Activated T-cell treated with anti-CD3 and anti-CD28 coated beads for 1 hour (primary cell): ENCODE measurements around the gene AK9.
"Not testable (repeated sequence)": the region's sequence is repeated elsewhere in the genome, so short reads cannot be mapped to it uniquely, and the experiment has no call there.

Source experiments
- DNase-seq: peaks from one replicate; pipeline ENCODE4 v3.0.0-alpha.2; 2020; ENCODE audit warnings: low read depth

Gene AK9

GRCh38 chr6:109478841-109479624 is 212.0 kb downstream of the AK9 start:
- no peak for DNase-seq

- no peak for DNase-seq
Observed at GRCh38 chr6:109478222-109478805, 212.7 kb downstream of the AK9 start.

DNA sequence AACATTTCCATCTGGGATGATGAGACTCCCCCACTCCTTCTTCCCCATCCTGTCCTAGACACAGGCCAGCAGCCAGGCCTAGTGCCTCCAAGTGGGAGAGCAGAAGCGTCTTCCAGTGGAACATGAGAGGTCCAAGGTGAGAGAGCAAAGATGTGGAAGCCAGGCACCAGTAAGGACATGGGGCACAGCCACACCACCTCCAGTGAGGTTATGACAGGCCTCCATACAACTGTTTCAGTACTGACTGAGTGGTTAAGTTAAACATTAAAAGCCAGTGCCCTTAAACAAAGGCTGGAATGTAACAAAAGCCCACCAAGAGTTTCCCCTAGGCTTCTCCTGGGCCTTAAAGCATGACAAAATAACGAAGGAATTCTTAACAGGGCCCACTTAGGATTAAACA is 213.3 kb downstream of the AK9 start:
- DNase-seq, result no peak

GRCh38 chr6:109477184-109477583 is 213.8 kb downstream of the AK9 start:
- DNase-seq, result no peak

- no peak for DNase-seq
Observed at GRCh38 chr6:109475625-109476024, 215.4 kb downstream of the AK9 start.

GRCh38 chr6:109474995-109475394 is 216.0 kb downstream of the AK9 start:
- DNase-seq, result no peak

DNA sequence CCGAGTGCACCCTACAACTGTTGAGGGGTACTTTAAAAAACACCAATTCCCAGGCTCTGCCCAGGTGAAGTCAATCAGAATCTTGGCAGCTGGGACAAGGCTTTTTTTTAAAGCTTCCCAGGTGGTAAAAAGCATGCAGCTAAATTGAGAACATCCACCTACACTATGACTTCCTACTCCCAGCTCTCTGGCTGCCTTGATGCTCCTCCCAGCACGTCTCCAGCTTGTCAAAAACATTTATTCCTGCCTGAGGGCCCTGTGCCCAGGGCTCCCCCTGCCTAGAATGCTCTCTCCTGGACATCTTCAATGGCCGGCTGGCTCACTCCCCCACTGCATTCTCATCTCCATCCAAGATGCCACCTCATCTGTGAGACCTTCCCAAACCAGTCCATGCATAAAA is 217.9 kb downstream of the AK9 start:
- no peak for DNase-seq

- DNase-seq, result no peak
Observed at GRCh38 chr6:109472132-109472995, 218.6 kb downstream of the AK9 start.

DNA sequence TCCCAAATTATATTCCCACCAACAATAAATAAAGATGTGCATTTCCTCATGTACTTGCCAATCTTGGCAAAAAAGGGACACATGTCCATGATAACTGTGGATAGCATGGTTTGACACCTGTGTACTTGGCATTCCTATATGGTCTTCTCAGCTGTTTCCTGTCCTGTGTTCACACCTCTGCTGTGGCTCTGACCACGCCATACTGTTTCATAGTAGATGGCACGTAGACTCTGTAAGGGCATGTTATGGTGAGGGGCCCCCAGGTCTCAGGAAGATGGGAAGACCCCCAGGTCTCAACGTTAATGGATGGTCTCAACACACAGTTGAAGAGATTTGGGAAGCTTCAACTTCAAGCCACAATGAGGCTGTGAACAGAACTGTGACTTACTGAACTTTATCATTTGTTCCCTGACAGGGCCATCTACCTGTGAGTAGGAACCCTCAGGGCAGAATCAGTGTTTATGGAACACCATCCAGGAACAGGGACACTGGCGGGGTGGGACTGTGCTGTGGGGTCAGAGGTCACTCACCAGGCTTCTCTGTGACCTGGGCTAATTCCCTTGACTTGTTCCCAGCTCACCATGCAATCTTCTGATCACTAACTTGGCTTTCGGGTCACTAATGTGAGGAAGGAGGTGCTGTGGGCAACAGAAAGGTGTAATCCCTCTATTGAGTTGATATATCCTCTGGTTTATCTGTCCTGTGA is 219.7 kb downstream of the AK9 start:
- DNase-seq, result no peak

DNA sequence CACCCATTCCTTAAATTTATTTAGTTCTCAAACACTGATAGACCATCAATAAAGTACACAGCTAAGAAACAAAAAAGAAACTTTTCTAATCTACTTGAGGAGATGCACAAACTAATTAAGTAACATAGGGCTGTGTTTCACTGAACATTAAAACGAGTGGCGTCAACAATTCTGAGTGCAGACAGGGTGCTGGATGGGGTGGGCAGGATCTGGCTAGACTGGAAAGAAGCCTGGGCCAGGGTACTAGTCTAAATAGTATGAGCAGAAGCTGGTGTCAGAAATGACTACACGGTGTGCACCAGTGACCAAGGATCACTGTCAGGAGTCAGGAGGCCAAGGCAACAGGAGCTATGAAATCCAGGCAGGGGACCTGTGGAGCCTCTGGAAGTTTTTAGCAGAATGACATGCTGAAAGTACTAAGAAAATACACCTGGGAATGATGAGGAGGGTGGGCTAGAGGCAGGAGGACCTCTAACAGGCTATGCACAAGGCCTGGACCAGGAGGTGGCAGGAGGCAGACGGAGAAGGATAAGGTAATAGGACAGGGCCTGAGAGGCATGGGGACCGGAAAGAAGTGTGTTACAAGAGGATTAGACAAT is 221.3 kb downstream of the AK9 start:
- no peak for DNase-seq

GRCh38 chr6:109467696-109468095 is 223.3 kb downstream of the AK9 start:
- DNase-seq, result no peak

DNA sequence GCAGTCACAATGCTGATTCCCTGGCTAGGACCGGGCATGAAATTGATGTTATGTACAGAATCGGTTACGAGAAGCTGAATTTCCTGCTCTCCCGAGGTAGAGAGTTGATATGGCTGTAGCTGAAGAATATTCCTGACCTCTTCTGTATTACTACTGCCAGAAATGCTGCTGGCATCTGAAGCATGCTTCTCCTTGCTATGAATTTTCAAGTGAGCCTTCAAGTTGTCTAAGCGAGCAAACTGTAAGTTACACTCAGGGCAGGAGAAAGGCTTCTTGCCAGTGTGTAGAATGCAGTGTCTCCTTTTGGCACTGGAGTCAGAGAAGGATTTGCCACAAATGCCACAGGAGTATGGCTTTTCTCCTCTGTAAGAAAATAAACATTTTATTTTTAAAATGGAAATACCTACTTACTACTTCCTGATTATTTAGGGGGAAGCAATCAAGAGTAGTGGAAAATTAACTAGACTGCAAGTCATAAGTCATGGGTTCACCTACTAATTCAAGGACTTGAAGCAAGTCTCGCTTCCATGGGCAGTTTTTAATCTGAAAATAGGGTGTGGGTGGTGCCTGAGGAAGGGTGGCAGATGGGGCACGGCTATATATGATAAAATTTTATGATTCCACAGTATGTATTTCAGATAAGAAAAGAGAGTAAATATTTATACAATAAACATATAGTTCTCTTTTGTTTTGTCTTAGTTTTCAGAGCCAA is 224.6 kb downstream of the AK9 start:
- no peak for DNase-seq

DNA sequence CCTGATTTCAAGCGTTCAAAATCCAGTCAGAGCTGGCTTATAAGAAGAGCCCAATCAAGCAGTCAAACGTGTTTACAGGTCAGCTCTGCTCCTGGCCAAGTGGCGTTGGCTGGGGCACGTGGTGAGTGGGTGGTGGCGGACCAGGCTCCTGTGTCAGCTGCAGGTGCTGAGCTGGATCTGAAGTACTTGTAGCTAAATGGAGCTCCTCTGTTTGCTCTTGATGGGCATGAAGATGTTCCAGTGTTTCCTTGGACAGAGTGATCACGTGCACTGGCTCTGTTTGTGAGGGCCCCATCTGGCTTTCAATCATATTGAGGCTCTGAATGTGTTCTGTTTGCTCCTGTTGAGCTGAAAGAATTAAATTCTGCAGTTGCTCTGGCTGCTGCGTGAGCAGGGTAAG is 225.2 kb downstream of the AK9 start:
- DNase-seq, result no peak

GRCh38 chr6:109461733-109462526 is 229.1 kb downstream of the AK9 start:
- no peak for DNase-seq

DNA sequence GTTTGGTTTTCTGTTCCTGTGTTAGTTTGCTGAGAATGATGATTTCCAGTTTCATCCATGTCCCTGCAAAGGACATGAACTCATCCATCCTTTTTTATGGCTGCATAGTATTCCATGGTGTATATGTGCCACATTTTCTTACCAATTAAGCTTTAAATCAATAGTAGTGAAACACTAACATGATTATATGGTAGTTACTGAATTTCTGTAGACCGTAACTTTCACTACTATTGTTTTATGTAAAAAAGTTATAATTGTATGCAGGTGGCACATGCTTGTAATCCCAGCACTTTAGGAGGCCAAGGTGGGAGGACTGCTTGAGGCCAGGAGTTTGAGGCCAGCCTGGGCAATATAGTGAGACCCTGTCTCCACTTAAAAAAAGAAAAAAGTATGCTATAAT is 229.8 kb downstream of the AK9 start:
- not testable (repeated sequence) for DNase-seq

DNA sequence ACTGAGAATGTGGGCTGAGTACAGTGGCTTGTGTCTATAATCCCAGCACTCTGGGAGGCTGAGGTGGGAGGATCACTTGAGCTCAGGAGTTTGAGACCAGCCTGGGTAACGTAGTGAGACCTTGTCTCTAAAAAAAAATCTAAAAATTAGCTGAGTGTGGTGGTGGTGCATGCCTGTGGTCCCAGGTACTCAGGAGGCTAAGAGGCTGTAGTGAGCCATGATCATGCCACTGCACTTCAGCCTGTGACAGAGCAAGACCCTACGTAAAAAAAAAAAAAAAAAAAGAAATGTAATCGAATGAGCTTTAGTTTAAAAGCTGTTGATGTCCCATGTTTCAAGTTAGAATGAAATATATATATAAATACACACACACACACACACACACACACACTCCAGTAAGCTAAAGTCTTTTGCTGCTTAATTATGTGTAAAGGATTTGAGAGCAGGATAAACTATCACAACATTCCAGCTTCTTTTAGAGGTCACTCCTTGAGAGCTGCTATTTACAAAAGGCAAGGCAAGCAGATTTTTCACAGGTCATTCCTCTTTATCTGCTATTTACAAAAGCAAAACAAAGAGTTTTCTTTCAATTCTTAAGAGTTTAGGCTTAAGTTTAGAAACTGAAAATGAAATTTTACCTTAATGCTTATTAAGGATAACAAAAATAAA is 230.7 kb downstream of the AK9 start:
- no peak for DNase-seq

GRCh38 chr6:109458774-109459531 is 232.0 kb downstream of the AK9 start:
- no peak for DNase-seq

DNA sequence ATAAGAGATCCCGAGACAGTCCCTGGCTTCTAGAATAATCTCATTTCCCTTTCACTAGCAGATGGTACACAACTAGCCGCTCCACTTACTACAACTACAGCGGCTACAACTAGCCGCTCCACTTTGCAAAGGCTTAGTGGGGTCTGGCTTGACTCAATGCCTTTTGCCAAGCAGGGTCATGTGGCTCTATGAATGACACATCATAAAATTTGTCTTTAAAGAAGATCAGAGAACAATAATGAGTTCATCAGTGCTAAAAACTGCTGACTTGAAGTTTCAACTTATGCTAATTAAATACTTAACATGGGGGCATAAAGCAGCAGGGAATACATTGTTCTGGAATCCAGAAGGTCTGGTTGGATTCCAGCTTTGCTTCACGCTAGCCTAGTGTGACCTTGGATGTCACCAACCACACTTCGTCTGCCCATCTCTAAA is 233.4 kb downstream of the AK9 start:
- DNase-seq, result no peak
